ENCODE results near the gene PRDM10.

PRDM10 gene

GRCh38 chr11:129905402-129905801, 97.2 kb downstream of the PRDM10 start:
- Histone ChIP-seq H3K4ac (ENCODE audit: low read depth in 1 of 2, low read length in 2 of 2) (no peak overlapping the region), H3K4me2 (ENCODE audit: low read length, poor library complexity, severe bottlenecking) (no peak overlapping the region), H4K8ac (ENCODE audit: low read length) (no peak overlapping the region), H2AFZ (ENCODE audit: low read depth, low read length) (no peak overlapping the region), H2BK12ac (ENCODE audit: low read length in 2 of 2) (no peak overlapping the region), H3K79me1 (replicated peaks; ENCODE audit: low read length, poor library complexity, severe bottlenecking) (no peaks in the 10 kb centered on the region), H4K91ac (ENCODE audit: low read length) (no peak overlapping the region), H2BK15ac (ENCODE audit: low read depth, poor library complexity, severe bottlenecking) (no peak overlapping the region), H3K14ac (ENCODE audit: low read length in 2 of 2) (no peak overlapping the region), H3K9me3 (ENCODE audit: control insufficient read depth, low read length) (no peaks in the 10 kb centered on the region), H3K27ac (ENCODE audit: low read length, poor library complexity, severe bottlenecking) (no peak overlapping the region), H3K4me3 (ENCODE audit: insufficient read depth in 1 of 2, low read depth in 1 of 2, low read length in 2 of 2) (no peak overlapping the region), H3K9ac (ENCODE audit: low read length) (no peak overlapping the region), H2AK5ac (ENCODE audit: low read length, severe bottlenecking) (no peak overlapping the region), H3K4me1 (ENCODE audit: control insufficient read depth, insufficient read depth, low read depth, low read length) (peaks cover 2% of the 10 kb centered on the region), H2BK5ac (ENCODE audit: low read depth, low read length, poor library complexity, severe bottlenecking) (no peak overlapping the region), H3K36me3 (ENCODE audit: control insufficient read depth in 1 of 2, insufficient read depth in 2 of 2, low read depth in 1 of 2, low read length in 2 of 2) (peaks cover 28 to 68% of the 10 kb centered on the region in 2 experiments), H3K23ac (ENCODE audit: low read length in 2 of 2) (no peak overlapping the region), H2BK120ac (ENCODE audit: low read depth, low read length) (no peak overlapping the region), H3K18ac (ENCODE audit: low read depth in 1 of 2, low read length in 2 of 2) (no peak overlapping the region), H3K27me3 (ENCODE audit: control insufficient read depth in 1 of 2, insufficient read depth in 1 of 2, low read length in 2 of 2) (no peaks in the 10 kb centered on the region)
- 97% methylated on average over 8 of the region's 8 CpGs for WGBS
- no peak for DNase-seq

GRCh38 chr11:129896062-129896461, 106.6 kb downstream of the PRDM10 start:
- no peak overlapping the region for H4K91ac ChIP-seq (ENCODE audit: low read length)
- no peak overlapping the region for H2BK15ac ChIP-seq (ENCODE audit: low read depth, poor library complexity, severe bottlenecking)
- H3K4ac ChIP-seq (ENCODE audit: low read depth in 1 of 2, low read length in 2 of 2): no peak overlapping the region
- peak overlapping the region; percentile 81 for H3K9ac ChIP-seq (ENCODE audit: low read length)
- H2BK5ac ChIP-seq (ENCODE audit: low read depth, low read length, poor library complexity, severe bottlenecking): no peak overlapping the region
- H3K4me1 ChIP-seq (ENCODE audit: control insufficient read depth, insufficient read depth, low read depth, low read length): peaks cover 1% of the 10 kb centered on the region
- DNase-seq: no peak
- H3K9me3 ChIP-seq (ENCODE audit: control insufficient read depth, low read length): no peaks in the 10 kb centered on the region
- H3K18ac ChIP-seq (ENCODE audit: low read depth in 1 of 2, low read length in 2 of 2): peak overlapping the region; percentile 15 to 74
- H3K36me3 ChIP-seq (ENCODE audit: control insufficient read depth in 1 of 2, insufficient read depth in 2 of 2, low read depth in 1 of 2, low read length in 2 of 2): peaks cover 6 to 43% of the 10 kb centered on the region in 2 experiments
- no peak overlapping the region for H3K27ac ChIP-seq (ENCODE audit: low read length, poor library complexity, severe bottlenecking)
- H2BK12ac ChIP-seq (ENCODE audit: low read length in 2 of 2): no peak overlapping the region
- peak overlapping the region; percentile 36 for H3K4me2 ChIP-seq (ENCODE audit: low read length, poor library complexity, severe bottlenecking)
- H2BK120ac ChIP-seq (ENCODE audit: low read depth, low read length): peak overlapping the region; percentile 27
- H4K8ac ChIP-seq (ENCODE audit: low read length): peak overlapping the region; percentile 33
- peak overlapping the region; percentile 39 for H2AFZ ChIP-seq (ENCODE audit: low read depth, low read length)
- peak overlapping the region in 1 of 2 experiments; percentile 95 for H3K4me3 ChIP-seq (ENCODE audit: insufficient read depth in 1 of 2, low read depth in 1 of 2, low read length in 2 of 2)
- no peak overlapping the region for H3K23ac ChIP-seq (ENCODE audit: low read length in 2 of 2)
- 58% methylated on average over 7 of the region's 9 CpGs for WGBS
- H3K27me3 ChIP-seq (ENCODE audit: control insufficient read depth in 1 of 2, insufficient read depth in 1 of 2, low read length in 2 of 2): no peaks in the 10 kb centered on the region
- peak overlapping the region in 1 of 2 experiments; percentile 77 for H3K14ac ChIP-seq (ENCODE audit: low read length in 2 of 2)
- peaks cover 18% of the 10 kb centered on the region for H3K79me1 ChIP-seq (replicated peaks; ENCODE audit: low read length, poor library complexity, severe bottlenecking)
- H2AK5ac ChIP-seq (ENCODE audit: low read length, severe bottlenecking): no peak overlapping the region

DNA sequence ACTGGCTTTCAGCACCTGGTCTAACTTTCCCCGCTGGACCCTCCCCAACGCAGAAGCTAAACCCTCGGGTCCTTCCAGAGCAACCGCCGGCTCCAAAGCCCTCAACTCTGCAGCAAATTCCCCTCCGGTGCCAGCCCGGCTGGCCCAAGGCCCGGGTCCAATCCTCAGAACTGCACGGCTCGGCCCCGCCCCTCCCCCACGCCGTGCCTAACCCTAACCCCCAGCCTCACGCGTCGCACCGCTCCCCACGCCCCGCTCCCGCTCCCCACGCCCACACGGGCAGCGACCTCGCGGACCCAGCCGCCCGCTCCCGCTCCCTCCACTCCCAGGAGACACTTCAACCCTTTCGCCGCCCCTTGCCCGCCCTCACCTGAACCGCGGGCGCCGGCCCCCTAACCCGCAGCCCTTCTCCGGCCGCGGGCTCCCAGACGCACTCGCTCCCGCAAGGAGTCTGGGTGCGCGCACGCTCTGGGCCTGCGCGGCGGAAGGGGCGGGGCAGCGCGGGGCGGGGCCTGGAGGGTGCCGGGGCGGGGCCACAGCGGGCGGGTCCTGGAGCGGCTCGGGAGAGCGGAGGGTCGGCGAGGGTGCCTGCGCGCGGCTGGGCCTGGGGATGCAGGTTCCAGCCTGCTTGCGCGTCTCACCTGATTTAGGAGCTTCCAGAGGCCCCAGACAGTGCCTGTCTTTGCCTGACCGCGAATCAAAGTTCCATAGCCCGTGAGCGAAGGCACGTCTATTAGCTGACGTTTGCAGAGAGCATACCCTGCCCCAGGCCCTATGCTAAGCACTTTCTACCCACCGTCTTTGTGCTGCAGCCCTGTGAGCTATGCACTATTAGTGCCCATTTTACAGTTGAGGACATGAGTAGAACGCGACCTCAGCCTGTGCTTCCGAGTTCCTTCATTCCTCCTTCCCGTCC, 107.3 kb downstream of the PRDM10 start, which contains the start of gene NFRKB:
NFRKB (minus strand) TSS at position 453 of the 916 bp plus-strand sequence. CDS start 2,729 bp downstream, outside the sequence.
- Histone ChIP-seq H4K91ac (ENCODE audit: low read length) (peak within 1 kb of the TSS; percentile 53), H3K36me3 (ENCODE audit: control insufficient read depth in 1 of 2, insufficient read depth in 2 of 2, low read depth in 1 of 2, low read length in 2 of 2) (peaks cover 6 to 43% of the 10 kb centered on the region in 2 experiments), H3K4me2 (ENCODE audit: low read length, poor library complexity, severe bottlenecking) (peak within 1 kb of the TSS; percentile 69), H3K79me1 (replicated peaks; ENCODE audit: low read length, poor library complexity, severe bottlenecking) (peaks cover 18% of the 10 kb centered on the region), H2BK15ac (ENCODE audit: low read depth, poor library complexity, severe bottlenecking) (peak within 1 kb of the TSS; percentile 53), H3K14ac (ENCODE audit: low read length in 2 of 2) (peak within 1 kb of the TSS in 1 of 2 experiments; percentile 77), H3K27ac (ENCODE audit: low read length, poor library complexity, severe bottlenecking) (peak within 1 kb of the TSS; percentile 11), H3K9ac (ENCODE audit: low read length) (peak within 1 kb of the TSS; percentile 91), H3K18ac (ENCODE audit: low read depth in 1 of 2, low read length in 2 of 2) (peak within 1 kb of the TSS; percentile 35 to 76), H3K27me3 (ENCODE audit: control insufficient read depth in 1 of 2, insufficient read depth in 1 of 2, low read length in 2 of 2) (no peaks in the 10 kb centered on the region), H2BK120ac (ENCODE audit: low read depth, low read length) (peak within 1 kb of the TSS; percentile 61), H2AFZ (ENCODE audit: low read depth, low read length) (peak within 1 kb of the TSS; percentile 39), H2BK12ac (ENCODE audit: low read length in 2 of 2) (no peak within 1 kb of the TSS), H3K4ac (ENCODE audit: low read depth in 1 of 2, low read length in 2 of 2) (peak within 1 kb of the TSS; percentile 52 to 61), H3K9me3 (ENCODE audit: control insufficient read depth, low read length) (no peaks in the 10 kb centered on the region), H3K23ac (ENCODE audit: low read length in 2 of 2) (no peak within 1 kb of the TSS), H2AK5ac (ENCODE audit: low read length, severe bottlenecking) (no peak within 1 kb of the TSS), H4K8ac (ENCODE audit: low read length) (peak within 1 kb of the TSS; percentile 33), H3K4me1 (ENCODE audit: control insufficient read depth, insufficient read depth, low read depth, low read length) (peaks cover 1% of the 10 kb centered on the region), H2BK5ac (ENCODE audit: low read depth, low read length, poor library complexity, severe bottlenecking) (no peak within 1 kb of the TSS), H3K4me3 (ENCODE audit: insufficient read depth in 1 of 2, low read depth in 1 of 2, low read length in 2 of 2) (peak within 1 kb of the TSS; percentile 90 to 95)
- DNase-seq: peak; percentile 68
- WGBS: 2% methylated on average over 77 of the region's 77 CpGs

Data from mesenchymal stem cell (in vitro differentiated cells and primary cell).